NCI-H1092 treated with DMSO at 0.1 percent for 48 hours (cell line): ENCODE data around the gene PNPLA6.
A peak's percentile ranks its signal among the peaks of the same experiment; 100 is the strongest.

Experiments
- DNase-seq: peaks from one replicate; lab custom pipeline; 2025; lab: John Stamatoyannopoulos, UW

PNPLA6 gene

DNA sequence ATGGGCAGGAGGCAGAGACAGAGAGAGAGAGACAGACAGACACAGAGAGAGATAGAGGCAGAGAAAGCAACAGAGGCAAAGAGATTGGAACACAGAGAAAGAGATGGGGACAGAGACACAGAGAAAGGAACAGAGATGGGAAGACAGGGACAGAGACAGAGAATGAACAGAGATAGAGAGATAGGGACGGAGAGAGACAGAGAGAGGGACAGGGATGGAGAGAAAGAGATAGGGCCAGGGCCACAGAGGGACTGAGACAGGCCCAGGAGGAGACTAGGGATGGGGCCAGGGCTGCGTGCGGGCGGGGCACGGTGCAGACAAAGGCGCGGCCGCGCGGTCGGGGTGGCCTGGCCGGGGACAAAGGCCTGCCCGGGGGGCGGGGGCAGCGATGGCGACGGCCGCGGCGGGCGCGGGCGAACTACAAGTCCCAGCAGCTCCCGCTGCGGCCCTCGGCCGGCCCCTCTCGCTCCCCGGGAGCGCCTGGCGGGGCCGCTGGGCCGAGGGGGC lies 19.8 kb upstream of the PNPLA6 start, which contains the start of gene ZNF358:
Gene ZNF358, plus strand, starts transcription at position 459 of the 507 bp plus-strand sequence. CDS start 3,140 bp downstream, outside the sequence.
- peak; percentile 49 for DNase-seq

GRCh38 chr19:7516333-7516732 lies 19.2 kb upstream of the PNPLA6 start:
- no peak for DNase-seq

GRCh38 chr19:7516878-7517277 lies 18.6 kb upstream of the PNPLA6 start:
- no peak for DNase-seq

DNA sequence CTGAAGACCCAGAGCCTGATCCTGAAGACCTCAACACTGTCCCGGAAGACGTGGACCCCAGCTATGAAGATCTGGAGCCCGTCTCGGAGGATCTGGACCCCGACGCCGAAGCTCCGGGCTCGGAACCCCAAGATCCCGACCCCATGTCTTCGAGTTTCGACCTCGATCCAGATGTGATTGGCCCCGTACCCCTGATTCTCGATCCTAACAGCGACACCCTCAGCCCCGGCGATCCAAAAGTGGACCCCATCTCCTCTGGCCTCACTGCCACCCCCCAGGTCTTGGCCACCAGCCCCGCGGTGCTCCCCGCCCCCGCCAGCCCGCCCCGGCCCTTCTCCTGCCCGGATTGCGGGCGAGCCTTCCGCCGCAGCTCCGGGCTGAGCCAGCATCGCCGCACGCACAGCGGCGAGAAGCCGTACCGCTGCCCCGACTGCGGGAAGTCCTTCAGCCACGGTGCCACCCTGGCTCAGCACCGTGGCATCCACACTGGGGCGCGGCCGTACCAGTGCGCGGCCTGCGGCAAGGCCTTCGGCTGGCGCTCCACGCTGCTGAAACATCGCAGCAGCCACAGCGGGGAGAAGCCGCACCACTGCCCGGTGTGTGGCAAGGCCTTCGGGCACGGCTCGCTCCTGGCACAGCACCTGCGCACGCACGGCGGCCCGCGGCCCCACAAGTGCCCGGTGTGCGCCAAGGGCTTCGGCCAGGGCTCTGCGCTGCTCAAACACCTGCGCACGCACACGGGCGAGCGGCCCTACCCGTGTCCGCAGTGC lies 16.0 kb upstream of the PNPLA6 start:
- DNase-seq: no peak

GRCh38 chr19:7520131-7521051 lies 15.1 kb upstream of the PNPLA6 start:
- DNase-seq: no peak

DNA sequence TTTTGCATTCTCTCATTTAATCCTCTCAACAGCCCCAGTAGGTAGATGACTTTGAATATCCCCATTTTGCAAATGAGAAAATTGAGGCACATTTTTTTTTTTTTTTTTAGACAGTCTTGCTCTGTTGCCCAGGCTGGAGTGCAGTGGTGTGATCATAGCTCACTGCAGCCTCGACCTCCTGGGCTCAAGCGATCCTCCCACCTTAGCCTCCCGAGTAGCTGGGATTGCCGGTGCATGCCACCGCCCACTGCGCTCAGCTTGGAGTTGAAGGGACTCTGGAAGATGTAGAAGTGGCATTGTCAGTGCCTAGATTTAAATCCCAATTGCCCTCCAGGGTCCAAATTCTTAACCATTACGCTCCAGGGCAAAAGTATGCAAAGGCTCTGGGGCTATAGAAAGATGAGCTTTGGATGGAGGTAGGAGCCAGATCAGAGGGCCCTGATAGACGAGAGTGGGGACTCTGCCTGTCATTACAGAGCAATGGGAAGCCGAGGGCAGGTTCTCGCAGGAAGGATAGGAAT lies 13.9 kb upstream of the PNPLA6 start:
- DNase-seq: no peak

DNA sequence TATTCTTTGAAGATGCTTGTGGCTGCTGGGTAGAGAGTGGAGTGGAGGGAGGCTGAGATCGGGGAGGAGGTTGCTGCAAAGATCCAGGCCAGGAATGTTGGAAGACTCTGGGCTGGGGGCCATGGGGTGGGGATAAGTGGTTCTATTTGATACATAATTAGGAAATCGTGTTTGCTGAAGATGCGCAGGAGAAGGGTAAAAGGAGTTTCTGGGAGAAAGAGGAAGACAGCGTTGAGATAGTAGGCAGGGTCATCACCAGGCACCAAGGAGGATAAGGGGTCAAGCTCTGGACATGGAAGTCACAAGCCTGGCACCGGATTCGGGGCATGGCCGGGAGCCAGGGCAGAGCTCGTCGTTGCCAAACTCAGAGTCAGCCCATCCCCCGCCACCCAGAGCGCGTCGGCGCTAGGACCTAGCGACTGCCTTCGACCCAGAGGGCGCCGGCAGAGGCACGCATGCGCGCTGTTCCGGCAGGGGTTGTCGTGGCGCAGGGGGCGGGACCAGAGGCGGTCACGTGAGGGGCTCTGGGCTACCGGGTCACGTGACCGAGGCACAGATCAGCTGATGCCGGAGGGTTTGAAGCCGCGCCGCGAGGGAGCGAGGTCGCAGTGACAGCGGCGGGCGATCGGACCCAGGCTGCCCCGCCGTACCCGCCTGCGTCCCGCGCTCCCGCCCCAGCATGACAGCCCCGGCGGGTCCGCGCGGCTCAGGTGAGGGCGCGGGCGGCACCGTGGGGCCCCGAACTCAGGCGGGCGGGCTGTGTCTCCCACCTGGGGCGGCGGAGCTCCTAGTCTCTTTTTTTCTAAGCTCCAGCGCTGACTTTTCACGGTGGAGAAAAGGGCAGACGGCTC lies 13.2 kb upstream of the PNPLA6 start, which contains the start of gene MCOLN1:
Gene MCOLN1, plus strand, starts transcription at position 553 of the 851 bp plus-strand sequence. Its CDS starts 127 bp downstream, at position 680.
- DNase-seq: peak; percentile 95

DNA sequence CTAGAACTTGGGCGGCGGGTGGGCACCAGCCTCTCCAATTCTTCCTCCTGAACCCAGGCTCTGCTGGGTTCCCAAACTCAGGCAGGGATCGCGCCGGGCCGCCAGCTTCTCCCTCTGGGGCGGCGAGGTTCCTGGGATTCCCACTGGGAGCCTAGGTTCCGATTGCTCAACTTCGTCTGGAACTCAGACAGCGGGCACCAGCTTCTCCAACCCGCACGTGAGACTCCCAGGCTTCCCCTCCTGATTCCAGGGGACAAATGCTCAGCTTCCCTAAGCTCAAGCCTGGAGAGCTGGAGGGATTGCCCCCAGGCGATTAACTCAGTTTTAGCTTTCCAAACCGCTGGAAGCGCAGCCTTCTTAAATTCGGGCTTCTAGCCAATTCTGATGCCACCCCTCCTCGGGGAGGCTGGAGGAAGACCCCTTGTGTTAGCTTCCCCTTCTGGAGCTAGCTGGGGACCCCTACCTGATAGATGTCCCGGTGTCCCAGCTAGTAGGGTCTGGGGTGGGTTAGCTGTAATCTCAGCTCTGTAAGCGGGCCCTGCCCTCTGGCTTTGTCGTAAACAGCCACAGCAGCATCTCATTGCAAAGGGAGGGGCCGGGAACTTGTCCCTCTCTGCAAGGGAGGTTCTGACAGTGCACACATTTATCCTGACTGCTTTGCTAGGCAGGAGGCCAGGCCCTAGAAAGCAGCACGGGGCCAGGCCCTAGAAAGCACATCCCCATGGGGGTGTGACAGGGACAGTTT lies 12.4 kb upstream of the PNPLA6 start:
- DNase-seq: no peak

GRCh38 chr19:7524523-7524922 lies 11.0 kb upstream of the PNPLA6 start:
- no peak for DNase-seq

DNA sequence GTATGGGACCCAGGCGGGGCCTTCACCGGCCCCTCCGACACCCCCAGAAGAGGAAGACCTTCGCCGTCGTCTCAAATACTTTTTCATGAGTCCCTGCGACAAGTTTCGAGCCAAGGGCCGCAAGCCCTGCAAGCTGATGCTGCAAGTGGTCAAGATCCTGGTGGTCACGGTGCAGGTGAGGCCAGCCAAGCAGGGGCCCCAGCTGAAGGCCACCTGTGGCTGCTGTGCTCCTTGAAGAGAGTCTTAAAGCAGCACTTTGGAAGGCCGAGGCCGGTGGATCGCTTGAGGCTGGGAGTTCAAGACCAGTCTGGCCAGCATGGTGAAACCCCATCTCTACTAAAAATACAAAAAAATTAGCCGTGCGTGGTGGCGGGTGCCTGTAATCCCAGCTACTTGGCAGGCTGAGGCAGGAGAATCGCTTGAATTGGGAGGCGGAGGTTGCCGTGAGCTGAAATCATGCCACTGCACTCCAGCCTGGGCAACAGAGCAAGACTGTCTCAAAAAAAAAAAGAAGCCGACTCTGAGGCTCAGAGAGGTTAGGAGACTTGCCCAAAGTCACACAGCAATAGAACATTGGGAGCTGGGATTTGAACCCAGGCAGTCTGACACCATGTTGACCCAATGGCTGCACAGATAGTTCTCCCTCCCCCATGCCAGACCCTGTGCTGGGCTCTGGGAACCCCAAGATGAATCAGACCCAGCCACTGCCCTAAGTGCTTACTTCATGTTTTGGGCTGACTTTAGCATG lies 10.4 kb upstream of the PNPLA6 start:
- no peak for DNase-seq

DNA sequence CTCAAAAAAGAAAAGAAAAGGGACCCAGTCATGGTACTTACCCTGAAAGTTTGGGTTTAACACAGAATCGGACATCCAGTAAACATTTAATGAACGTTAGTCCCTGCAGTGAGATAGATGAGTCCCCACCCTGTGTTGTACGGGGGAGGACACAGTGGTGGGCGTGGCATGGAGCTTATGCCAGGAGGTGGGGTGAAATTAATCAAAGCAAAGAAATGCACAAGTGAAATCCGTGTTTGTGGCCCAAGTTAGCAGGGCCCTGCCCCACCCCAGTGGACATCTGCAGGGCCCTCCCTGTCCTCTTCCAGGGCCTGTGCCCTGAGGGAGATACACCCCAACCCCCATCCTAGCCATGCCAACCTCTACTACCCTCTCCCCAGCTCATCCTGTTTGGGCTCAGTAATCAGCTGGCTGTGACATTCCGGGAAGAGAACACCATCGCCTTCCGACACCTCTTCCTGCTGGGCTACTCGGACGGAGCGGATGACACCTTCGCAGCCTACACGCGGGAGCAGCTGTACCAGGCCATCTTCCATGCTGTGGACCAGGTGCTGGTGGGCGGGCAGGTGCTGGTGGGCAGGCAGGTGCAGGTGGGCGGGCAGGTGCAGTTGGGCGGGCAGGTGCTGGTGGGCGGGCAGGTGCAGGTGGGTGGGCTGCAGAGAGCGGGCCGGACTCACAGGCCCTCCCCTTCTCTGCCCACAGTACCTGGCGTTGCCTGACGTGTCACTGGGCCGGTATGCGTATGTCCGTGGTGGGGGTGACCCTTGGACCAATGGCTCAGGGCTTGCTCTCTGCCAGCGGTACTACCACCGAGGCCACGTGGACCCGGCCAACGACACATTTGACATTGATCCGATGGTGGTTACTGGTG lies 9.2 kb upstream of the PNPLA6 start:
- no peak for DNase-seq

DNA sequence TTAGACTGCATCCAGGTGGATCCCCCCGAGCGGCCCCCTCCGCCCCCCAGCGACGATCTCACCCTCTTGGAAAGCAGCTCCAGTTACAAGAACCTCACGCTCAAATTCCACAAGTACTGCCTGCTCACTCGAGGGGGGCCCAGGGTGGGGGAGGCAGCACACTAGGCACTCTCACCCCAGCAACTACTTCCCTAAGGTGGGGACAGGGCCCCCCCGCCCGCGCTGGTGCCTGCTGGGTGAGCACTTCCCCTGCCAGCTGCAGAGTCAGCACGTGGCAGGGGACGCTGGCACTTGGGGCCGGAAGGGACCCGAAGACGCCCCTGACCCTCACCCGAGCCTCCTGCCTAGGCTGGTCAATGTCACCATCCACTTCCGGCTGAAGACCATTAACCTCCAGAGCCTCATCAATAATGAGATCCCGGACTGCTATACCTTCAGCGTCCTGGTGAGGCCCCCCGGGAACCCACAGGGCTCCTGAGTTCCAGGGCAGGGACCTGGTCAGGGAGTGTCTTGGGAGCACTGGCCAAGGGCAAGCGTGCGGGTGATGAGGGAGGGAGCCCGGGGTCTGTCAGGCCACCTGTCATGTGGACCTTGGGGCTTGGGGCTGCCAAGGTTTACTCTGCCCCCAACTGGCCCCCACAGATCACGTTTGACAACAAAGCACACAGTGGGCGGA lies 7.9 kb upstream of the PNPLA6 start:
- DNase-seq: no peak

DNA sequence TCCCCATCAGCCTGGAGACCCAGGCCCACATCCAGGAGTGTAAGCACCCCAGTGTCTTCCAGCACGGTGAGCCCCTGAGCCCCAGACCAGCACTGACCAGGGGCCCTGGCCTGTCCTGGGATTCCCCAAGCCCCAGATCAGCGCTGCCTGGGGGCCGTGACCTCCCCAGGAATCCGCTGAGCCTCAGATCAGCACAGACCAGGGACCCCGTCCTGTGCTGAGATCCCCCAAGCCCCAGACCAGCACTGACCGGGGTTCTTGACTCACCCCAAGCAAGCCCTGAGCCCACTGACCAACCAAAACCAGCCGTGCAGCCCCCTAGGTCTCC lies 7.4 kb upstream of the PNPLA6 start:
- DNase-seq: no peak

GRCh38 chr19:7528522-7529245 lies 6.8 kb upstream of the PNPLA6 start:
- no peak for DNase-seq

DNA sequence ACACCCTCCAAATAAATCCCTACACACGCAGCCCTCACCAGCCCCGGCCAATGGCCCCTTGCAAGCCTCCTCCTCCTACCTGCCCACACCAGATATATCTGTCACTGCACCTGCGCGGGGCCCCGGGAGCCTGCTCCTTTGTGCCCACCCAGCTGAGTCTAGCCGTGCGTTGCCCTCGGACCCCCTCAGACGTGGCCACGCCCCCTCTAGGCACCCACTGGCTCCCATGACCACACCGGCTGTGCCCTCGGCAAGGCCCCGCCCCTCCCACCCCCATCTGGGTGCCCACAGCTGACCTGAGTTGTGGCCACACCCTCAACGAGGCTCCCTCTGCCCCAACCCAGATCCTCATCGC lies 6.3 kb upstream of the PNPLA6 start:
- DNase-seq: no peak

DNA sequence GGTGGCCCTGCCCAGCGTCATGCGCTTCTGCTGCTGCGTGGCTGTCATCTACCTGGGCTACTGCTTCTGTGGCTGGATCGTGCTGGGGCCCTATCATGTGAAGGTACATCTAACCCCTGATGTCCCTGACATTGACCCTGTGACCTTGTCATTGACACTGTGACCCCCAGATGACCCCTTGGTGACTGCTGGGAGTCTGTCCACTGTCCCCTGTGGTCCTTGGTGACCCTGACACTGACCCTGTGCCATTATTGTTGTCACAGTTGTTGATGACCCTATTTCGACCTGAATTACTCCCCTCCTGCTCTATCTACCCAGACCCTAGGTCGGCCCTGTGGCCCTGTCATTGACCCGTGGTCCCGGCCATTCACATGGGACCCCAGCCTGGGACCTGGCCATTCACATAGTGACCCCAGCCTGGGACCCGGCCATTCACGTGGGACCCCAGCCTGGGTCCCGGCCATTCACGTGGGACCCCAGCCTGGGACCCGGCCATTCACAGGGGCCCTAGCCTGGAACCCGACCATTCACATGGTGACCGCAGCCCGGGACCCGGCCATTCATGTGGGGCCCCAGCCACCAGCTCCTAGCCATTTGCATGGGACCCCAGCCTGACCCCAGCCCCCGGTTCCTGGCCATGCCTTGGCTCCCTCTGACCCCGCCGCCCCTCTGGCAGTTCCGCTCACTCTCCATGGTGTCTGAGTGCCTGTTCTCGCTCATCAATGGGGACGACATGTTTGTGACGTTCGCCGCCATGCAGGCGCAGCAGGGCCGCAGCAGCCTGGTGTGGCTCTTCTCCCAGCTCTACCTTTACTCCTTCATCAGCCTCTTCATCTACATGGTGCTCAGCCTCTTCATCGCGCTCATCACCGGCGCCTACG lies 5.7 kb upstream of the PNPLA6 start:
- no peak for DNase-seq

- DNase-seq: no peak
These were observed 2.1 kb upstream of the PNPLA6 start for GRCh38 chr19:7533281-7533885.
